Vagina (tissue), 2 donors: ENCODE measurements around the gene LMNA. TPM values are rescaled to one million over a fixed set of nuclear protein-coding genes. Genes with fewer than 3 reads are reported as not detected.

Experiments used
- DNase-seq, 2 donors: peaks; one replicate each; pipeline ENCODE4 v3.0.0-alpha.2; 2017; ENCODE audit errors: extremely low spot score in 2 of 2
- H3K27ac ChIP-seq: fragments of 200-600 bp; sonication (generic); one replicate; pipeline ENCODE4 v1.5.1; 2019
- H3K27me3 ChIP-seq: fragments of 200-600 bp; sonication (generic); one replicate; pipeline ENCODE4 v1.5.1; 2019
- H3K36me3 ChIP-seq, 2 donors: fragments of 200-600 bp; sonication (generic); one replicate each; pipeline ENCODE4 v1.5.1; 2017 to 2019
- H3K4me1 ChIP-seq: fragments of 200-600 bp; sonication (generic); one replicate; pipeline ENCODE4 v1.5.1; 2019
- H3K4me3 ChIP-seq, 2 donors: fragments of 200-600 bp; sonication (generic); 1 replicate in 1 of 2; 2 replicates in 1 of 2; pipeline ENCODE4 v1.5.1; 2016 to 2019
- H3K9me3 ChIP-seq: fragments of 200-600 bp; sonication (generic); one replicate; pipeline ENCODE4 v1.5.1; 2019
- CTCF ChIP-seq, 3 experiments: fragments of 450-650 bp in 2 of 3; fragments of 200-600 bp in 1 of 3; sonication (generic) in 1 of 3; IDR thresholded peaks; one replicate each; pipeline ENCODE4 v1.5.1; 2017 to 2019; ENCODE audit warnings: antibody characterized with exemption in 3 of 3, mild to moderate bottlenecking in 2 of 3, moderate library complexity in 2 of 3
- POLR2A ChIP-seq, 2 donors: fragments of 450-650 bp; IDR thresholded peaks; one replicate each; pipeline ENCODE4 v1.6.1; 2017; ENCODE audit warnings: antibody characterized with exemption in 2 of 2, mild to moderate bottlenecking in 2 of 2, moderate library complexity in 2 of 2
- POLR2AphosphoS5 ChIP-seq, 2 donors: sonication (generic); formaldehyde crosslinking; IDR thresholded peaks; one replicate each; pipeline ENCODE4 v1.9.0; 2017; ENCODE audit warnings: antibody characterized with exemption in 2 of 2, mild to moderate bottlenecking in 2 of 2, low read depth in 1 of 2; ENCODE audit not compliant: insufficient read depth in 1 of 2
- intact Hi-C: fragments of 100-400 bp; cut with DNase I; formaldehyde crosslinking; loops from one replicate; pipeline ENCODE4 v1.15.1; 2023
- total RNA-seq: library from RNA; depleted of rRNA; stranded (reverse); fragments of >200 nt; gene quantifications from one replicate; pipeline ENCODE4 v1.2.3, GENCODE V29; 2016

Gene LMNA
- total RNA-seq, 1 donor from 2014 or later, result 436 TPM

- intact Hi-C loops, result no loop called here
These were observed 33.2 kb upstream of the LMNA start for GRCh38 chr1:156081180-156081916.

GRCh38 chr1:156081917-156082308, 32.6 kb upstream of the LMNA start:
- H3K9me3 ChIP-seq, result no peaks in the 10 kb centered on the region
- TF ChIP-seq POLR2A (IDR thresholded peaks at IDR 0.05) (no peak), CTCF (IDR thresholded peaks at IDR 0.05) (no peak), POLR2AphosphoS5 (IDR thresholded peaks at IDR 0.05; ENCODE audit: insufficient read depth in 1 of 2, low read depth in 1 of 2) (no peak)
- H3K4me1 ChIP-seq, result peaks cover 27% of the 10 kb centered on the region
- H3K27ac ChIP-seq, result peak overlapping the region; percentile 77
- no peaks in the 10 kb centered on the region for H3K36me3 ChIP-seq
- intact Hi-C loops, result no loop called here
- DNase-seq, result no peak
- no peaks in the 10 kb centered on the region for H3K27me3 ChIP-seq
- peak overlapping the region; percentile 55 to 86 for H3K4me3 ChIP-seq

More at GRCh38 chr1:156081180-156081916, 33.2 kb upstream of the LMNA start:
- Histone ChIP-seq H3K9me3 (no peaks in the 10 kb centered on the region), H3K27me3 (no peaks in the 10 kb centered on the region), H3K36me3 (no peaks in the 10 kb centered on the region), H3K4me1 (peaks cover 29% of the 10 kb centered on the region), H3K27ac (peak overlapping the region; percentile 27), H3K4me3 (peak overlapping the region; percentile 55 to 86)
- no peak for DNase-seq
- no peak for TF ChIP-seq POLR2A (IDR thresholded peaks at IDR 0.05)
- TF ChIP-seq POLR2AphosphoS5 (IDR thresholded peaks at IDR 0.05; ENCODE audit: insufficient read depth in 1 of 2, low read depth in 1 of 2), result no peak

DNA sequence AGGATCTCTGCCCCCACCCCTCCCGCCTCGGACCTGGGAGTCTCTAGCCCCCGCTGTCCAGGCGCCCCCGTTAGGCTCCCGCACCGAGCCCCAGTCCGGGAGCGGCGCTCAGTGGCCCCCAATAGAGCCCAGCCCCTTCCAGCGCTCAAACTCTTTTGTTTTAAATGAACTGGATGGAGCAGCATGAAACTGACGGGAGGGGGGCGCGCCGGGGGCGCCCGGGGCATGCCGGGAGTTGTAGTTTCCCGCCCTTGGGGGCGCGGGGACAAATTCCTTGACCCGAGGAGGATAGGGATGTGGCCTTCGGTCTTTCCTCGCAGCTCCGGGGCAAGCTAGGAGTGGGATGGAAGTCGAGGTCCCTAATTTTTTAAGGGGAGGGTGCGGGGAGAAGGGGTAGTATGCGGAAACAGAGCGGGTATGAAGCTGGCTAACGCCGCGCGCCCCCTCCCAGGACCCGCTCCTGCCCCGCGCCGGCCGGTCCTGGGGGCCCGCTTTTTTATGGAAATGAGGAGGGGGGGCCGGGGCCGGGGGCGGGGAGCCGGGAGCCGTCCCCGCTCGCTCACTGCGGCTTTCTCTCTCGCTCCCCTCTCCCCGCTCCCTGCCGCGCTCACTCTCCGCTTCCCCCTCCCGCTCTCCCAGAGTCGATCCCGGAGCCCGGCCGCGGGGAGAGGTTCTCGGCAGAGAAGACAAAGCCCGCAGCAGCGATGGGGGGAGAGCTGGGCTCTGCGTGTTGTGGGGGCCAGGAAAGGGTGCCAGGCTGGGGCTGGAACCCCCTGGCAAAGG, 32.0 kb upstream of the LMNA start, which contains the start of gene MEX3A:
MEX3A (minus strand) TSS at position 157 of the 783 bp plus-strand sequence. CDS start 467 bp downstream, outside the sequence.
- no peak for DNase-seq
- Histone ChIP-seq H3K27me3 (no peaks in the 10 kb centered on the region), H3K27ac (peak within 1 kb of the TSS; percentile 77), H3K4me3 (peak within 1 kb of the TSS; percentile 55 to 86), H3K9me3 (no peaks in the 10 kb centered on the region), H3K4me1 (peaks cover 27% of the 10 kb centered on the region), H3K36me3 (no peaks in the 10 kb centered on the region)
- intact Hi-C loops, result no loop called here
- TF ChIP-seq POLR2A (IDR thresholded peaks at IDR 0.05), result peak in 1 of 2 donors; percentile 38
- TF ChIP-seq POLR2AphosphoS5 (IDR thresholded peaks at IDR 0.05; ENCODE audit: insufficient read depth in 1 of 2, low read depth in 1 of 2), result peak; percentile 67 to 69
- TF ChIP-seq CTCF (IDR thresholded peaks at IDR 0.05), result peak in 1 of 3 experiments; percentile 14

GRCh38 chr1:156083800-156084790, 30.4 kb upstream of the LMNA start:
- intact Hi-C loops, result no loop called here
- DNase-seq, result no peak
- TF ChIP-seq POLR2A (IDR thresholded peaks at IDR 0.05) (no peak), CTCF (IDR thresholded peaks at IDR 0.05) (no peak), POLR2AphosphoS5 (IDR thresholded peaks at IDR 0.05; ENCODE audit: insufficient read depth in 1 of 2, low read depth in 1 of 2) (no peak)
- H3K36me3 ChIP-seq, result no peaks in the 10 kb centered on the region
- no peak overlapping the region for H3K27ac ChIP-seq
- H3K4me3 ChIP-seq, result peak overlapping the region in 1 of 2 donors; percentile 86
- no peaks in the 10 kb centered on the region for H3K9me3 ChIP-seq
- peaks cover 27% of the 10 kb centered on the region for H3K4me1 ChIP-seq
- H3K27me3 ChIP-seq, result no peaks in the 10 kb centered on the region

- H3K27me3 ChIP-seq, result no peaks in the 10 kb centered on the region
- no peaks in the 10 kb centered on the region for H3K9me3 ChIP-seq
- no peak overlapping the region for H3K4me3 ChIP-seq
- H3K4me1 ChIP-seq, result peaks cover 27% of the 10 kb centered on the region
- no peaks in the 10 kb centered on the region for H3K36me3 ChIP-seq
- TF ChIP-seq POLR2A (IDR thresholded peaks at IDR 0.05), result no peak
- no peak for TF ChIP-seq POLR2AphosphoS5 (IDR thresholded peaks at IDR 0.05; ENCODE audit: insufficient read depth in 1 of 2, low read depth in 1 of 2)
- TF ChIP-seq CTCF (IDR thresholded peaks at IDR 0.05), result no peak
- H3K27ac ChIP-seq, result no peak overlapping the region
- DNase-seq, result no peak
- intact Hi-C loops, result no loop called here
These were observed 28.3 kb upstream of the LMNA start for GRCh38 chr1:156086256-156086662.
